Keratinocyte (primary cell): ENCODE data around the gene TENM4. TPM values are rescaled to one million over a fixed set of nuclear protein-coding genes. Genes with fewer than 3 reads are reported as not detected.

ENCODE experiments used
- DNase-seq: peaks from one replicate; pipeline ENCODE4 v3.0.0-alpha.2; 2011; ENCODE audit warnings: low read depth, missing footprints, low spot score
- FAIRE-seq: peaks from 2 replicates; lab custom pipeline; 2011; peaks lifted over from hg19 to GRCh38; lab: Jason Lieb, UNC
- H2AFZ ChIP-seq: 2 replicates; pipeline ENCODE4 v1.6.0; 2012; ENCODE audit warnings: low read length, control low read depth, inconsistent platforms; ENCODE audit not compliant: control insufficient read depth
- H3K27ac ChIP-seq: 2 replicates; pipeline ENCODE4 v1.5.1; 2011; ENCODE audit warnings: low read length; ENCODE audit not compliant: control insufficient read depth, insufficient read depth
- H3K27me3 ChIP-seq: 3 replicates; pipeline ENCODE4 v1.6.0; 2011; ENCODE audit warnings: low read length; ENCODE audit not compliant: control insufficient read depth, insufficient read depth; ENCODE audit errors: extremely low read depth
- H3K36me3 ChIP-seq, 2 experiments: 2 replicates in 1 of 2; 3 replicates in 1 of 2; pipeline ENCODE4 v1.5.1; 2011; ENCODE audit warnings: low read length in 2 of 2, mild to moderate bottlenecking in 1 of 2; ENCODE audit not compliant: control insufficient read depth in 2 of 2, insufficient read depth in 2 of 2; ENCODE audit errors: extremely low read depth in 1 of 2
- H3K4me1 ChIP-seq: 3 replicates; pipeline ENCODE4 v1.5.1; 2011; ENCODE audit warnings: low read length; ENCODE audit not compliant: control insufficient read depth, insufficient read depth; ENCODE audit errors: extremely low read depth
- H3K4me2 ChIP-seq: 3 replicates; pipeline ENCODE4 v1.6.0; 2011; ENCODE audit warnings: low read depth, low read length; ENCODE audit not compliant: control insufficient read depth, insufficient read depth; ENCODE audit errors: extremely low read depth
- H3K4me3 ChIP-seq, 3 experiments: fragments of 200-600 bp in 1 of 3; sonication (generic) in 1 of 3; 2 replicates in 2 of 3; 3 replicates in 1 of 3; pipeline ENCODE4 v1.5.1; 2011 to 2016; ENCODE audit warnings: low read length in 3 of 3, mild to moderate bottlenecking in 3 of 3, control low read depth in 2 of 3, inconsistent platforms in 1 of 3, low read depth in 1 of 3, mixed read lengths in 1 of 3, mixed run types in 1 of 3, moderate library complexity in 1 of 3; ENCODE audit not compliant: control insufficient read depth in 2 of 3, insufficient read depth in 2 of 3; ENCODE audit errors: extremely low read depth in 1 of 3
- H3K79me2 ChIP-seq: 2 replicates; pipeline ENCODE4 v1.6.0; 2012; ENCODE audit warnings: low read length; ENCODE audit not compliant: control insufficient read depth, insufficient read depth
- H3K9ac ChIP-seq: 3 replicates; pipeline ENCODE4 v1.6.0; 2011; ENCODE audit warnings: low read length; ENCODE audit not compliant: control insufficient read depth, insufficient read depth; ENCODE audit errors: extremely low read depth
- H3K9me1 ChIP-seq: 3 replicates; pipeline ENCODE4 v1.6.0; 2011; ENCODE audit warnings: low read length; ENCODE audit not compliant: control insufficient read depth, insufficient read depth; ENCODE audit errors: extremely low read depth
- H3K9me3 ChIP-seq: 2 replicates; pipeline ENCODE4 v1.5.1; 2012; ENCODE audit warnings: low read depth, low read length; ENCODE audit not compliant: control insufficient read depth
- H4K20me1 ChIP-seq: 3 replicates; pipeline ENCODE4 v1.6.0; 2011; ENCODE audit warnings: low read length; ENCODE audit not compliant: control insufficient read depth, insufficient read depth; ENCODE audit errors: extremely low read depth
- EZH2 ChIP-seq: IDR thresholded peaks from one replicate; pipeline ENCODE4 v1.6.1; 2012; ENCODE audit warnings: inconsistent platforms, mild to moderate bottlenecking, low read length, moderate library complexity
- dilution Hi-C: fragments of 300-500 bp; cut with MboI; formaldehyde crosslinking; loops from one replicate; pipeline ENCODE4 v1.7.0; 2020; ENCODE audit warnings: low sequenced_read_pairs; ENCODE audit not compliant: extremely low pct_ligation_motif_present
- polyA plus RNA-seq, 5 experiments: library from polyadenylated mRNA; depleted of rRNA in 3 of 5; stranded (reverse) in 3 of 5; stranded (forward) in 1 of 5; unstranded in 1 of 5; fragments of >200 nt; gene quantifications; 1 replicate in 1 of 5; 2 replicates in 3 of 5; 3 replicates in 1 of 5; pipeline versions ENCODE4 v1.2.1 to v1.2.3, GENCODE V29; 2011 to 2012; ENCODE audit warnings: missing spikeins in 2 of 5, low read depth in 1 of 5, low replicate concordance in 1 of 5
- TF ChIP-seq, protein P1 (sequence below), 3 experiments: IDR thresholded peaks in 1 of 3; conservative IDR thresholded peaks in 1 of 3; optimal IDR thresholded peaks in 1 of 3; 2 replicates in 2 of 3; 3 replicates in 1 of 3; pipeline versions ENCODE3 to v1.5.1; 2011; ENCODE audit warnings: low read length in 3 of 3, mild to moderate bottlenecking in 3 of 3, moderate library complexity in 2 of 3, control low read depth in 1 of 3, inconsistent platforms in 1 of 3; ENCODE audit not compliant: insufficient read depth in 2 of 3; ENCODE audit errors: extremely low read depth in 1 of 3

Gene TENM4
- polyA plus RNA-seq, 1 donor (not counting 4 experiments of a cell fraction or from before 2014, with no cell fraction given) = 3.5 TPM

DNA sequence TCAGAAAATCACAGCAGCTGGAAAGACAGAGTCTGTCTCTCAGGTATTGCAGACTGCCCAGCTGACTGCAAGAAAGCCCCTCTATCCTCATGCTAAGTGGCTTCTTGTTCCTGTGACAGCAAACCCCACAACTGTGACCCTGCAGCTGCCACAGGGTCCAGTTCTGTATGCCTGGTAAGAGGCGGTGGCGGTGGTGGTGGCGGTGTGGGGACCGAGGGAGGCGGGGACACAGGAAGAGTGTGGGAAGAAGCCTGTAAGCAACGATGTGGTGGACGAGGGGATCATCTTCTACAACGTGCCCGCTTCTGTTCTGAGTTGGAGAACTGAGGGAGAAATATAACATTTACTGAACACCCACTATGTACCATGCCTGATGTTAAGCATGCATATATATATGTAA is 112.4 kb downstream of the TENM4 start:
- dilution Hi-C loops = no loop called here
- Histone ChIP-seq H3K9me1 (no peaks in the 10 kb centered on the region), H3K27me3 (no peaks in the 10 kb centered on the region), H3K9me3 (no peaks in the 10 kb centered on the region), H4K20me1 (no peaks in the 10 kb centered on the region), H3K27ac (no peak overlapping the region), H3K36me3 (no peaks in the 10 kb centered on the region), H3K4me3 (no peak overlapping the region), H3K79me2 (no peaks in the 10 kb centered on the region), H3K4me2 (no peak overlapping the region), H3K9ac (no peak overlapping the region), H3K4me1 (peaks cover 6% of the 10 kb centered on the region), H2AFZ (no peak overlapping the region)
- DNase-seq = no peak
- TF ChIP-seq EZH2 = no peak
- TF ChIP-seq, protein P1, sequence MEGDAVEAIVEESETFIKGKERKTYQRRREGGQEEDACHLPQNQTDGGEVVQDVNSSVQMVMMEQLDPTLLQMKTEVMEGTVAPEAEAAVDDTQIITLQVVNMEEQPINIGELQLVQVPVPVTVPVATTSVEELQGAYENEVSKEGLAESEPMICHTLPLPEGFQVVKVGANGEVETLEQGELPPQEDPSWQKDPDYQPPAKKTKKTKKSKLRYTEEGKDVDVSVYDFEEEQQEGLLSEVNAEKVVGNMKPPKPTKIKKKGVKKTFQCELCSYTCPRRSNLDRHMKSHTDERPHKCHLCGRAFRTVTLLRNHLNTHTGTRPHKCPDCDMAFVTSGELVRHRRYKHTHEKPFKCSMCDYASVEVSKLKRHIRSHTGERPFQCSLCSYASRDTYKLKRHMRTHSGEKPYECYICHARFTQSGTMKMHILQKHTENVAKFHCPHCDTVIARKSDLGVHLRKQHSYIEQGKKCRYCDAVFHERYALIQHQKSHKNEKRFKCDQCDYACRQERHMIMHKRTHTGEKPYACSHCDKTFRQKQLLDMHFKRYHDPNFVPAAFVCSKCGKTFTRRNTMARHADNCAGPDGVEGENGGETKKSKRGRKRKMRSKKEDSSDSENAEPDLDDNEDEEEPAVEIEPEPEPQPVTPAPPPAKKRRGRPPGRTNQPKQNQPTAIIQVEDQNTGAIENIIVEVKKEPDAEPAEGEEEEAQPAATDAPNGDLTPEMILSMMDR (optimal IDR thresholded peaks at IDR 0.05 in 1 of 3, IDR thresholded peaks at IDR 0.05 in 1 of 3, conservative IDR thresholded peaks at IDR 0.05 in 1 of 3; ENCODE audit: extremely low read depth in 1 of 3, insufficient read depth in 2 of 3, low read length in 3 of 3) = no peak
- FAIRE-seq = no peak

DNA sequence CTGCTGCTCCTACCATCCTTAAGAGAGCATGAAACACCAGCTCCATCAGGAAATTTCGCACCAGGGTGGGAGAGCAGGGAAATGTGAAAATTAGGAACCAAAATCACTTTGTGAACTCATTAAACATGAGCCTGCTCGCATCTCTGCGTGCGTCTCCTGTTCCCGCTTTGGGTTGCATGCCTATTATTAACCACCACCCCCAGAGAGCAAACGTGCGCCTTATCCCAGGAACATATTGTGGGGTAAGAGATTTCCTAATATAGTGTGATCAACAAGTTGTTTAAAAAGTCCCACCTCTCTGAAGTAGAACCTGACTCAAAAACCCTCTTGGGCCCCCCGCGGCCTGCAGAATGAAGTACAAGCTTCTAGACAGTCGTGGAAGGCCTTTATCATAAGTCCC is 115.0 kb downstream of the TENM4 start:
- no peak for FAIRE-seq
- H3K9ac ChIP-seq = no peak overlapping the region
- dilution Hi-C loops = no loop called here
- H3K4me1 ChIP-seq = peaks cover 6% of the 10 kb centered on the region
- H3K9me1 ChIP-seq = no peaks in the 10 kb centered on the region
- no peaks in the 10 kb centered on the region for H3K79me2 ChIP-seq
- H3K36me3 ChIP-seq = no peaks in the 10 kb centered on the region
- no peak overlapping the region for H3K4me2 ChIP-seq
- no peak overlapping the region for H3K27ac ChIP-seq
- H4K20me1 ChIP-seq = no peaks in the 10 kb centered on the region
- TF ChIP-seq, protein P1 (optimal IDR thresholded peaks at IDR 0.05 in 1 of 3, IDR thresholded peaks at IDR 0.05 in 1 of 3, conservative IDR thresholded peaks at IDR 0.05 in 1 of 3; ENCODE audit: extremely low read depth in 1 of 3, insufficient read depth in 2 of 3, low read length in 3 of 3) = no peak
- no peak for TF ChIP-seq EZH2
- no peak overlapping the region for H2AFZ ChIP-seq
- no peak overlapping the region for H3K4me3 ChIP-seq
- no peak for DNase-seq
- H3K9me3 ChIP-seq = no peaks in the 10 kb centered on the region
- no peaks in the 10 kb centered on the region for H3K27me3 ChIP-seq
